Endothelial cell of umbilical vein (primary cell): ENCODE results near the gene SERPINA9. TPM values are rescaled to one million over a fixed set of nuclear protein-coding genes. Genes with fewer than 3 reads are reported as not detected.

Source experiments
- BruUV-seq: library from RNA; stranded (reverse); fragments of 400-500 nt; replicated peaks from 2 replicates; lab custom pipeline; 2021; lab: Mats Ljungman, UMichigan
- CTCF ChIA-PET: fragments of 300-600, 350-600 bp; sonication (Branson Sonifier 250); formaldehyde crosslinking; loops from one replicate; lab custom pipeline; 2021; ENCODE audit warnings: antibody characterized with exemption, inconsistent platforms; lab: Charles Lee
- POLR2A ChIA-PET: fragments of 300-600, 350-600 bp; sonication (Branson Sonifier 250); formaldehyde crosslinking; loops from one replicate; lab custom pipeline; 2021; ENCODE audit warnings: antibody characterized with exemption, inconsistent platforms; lab: Charles Lee
- DNase-seq: peaks from one replicate; pipeline ENCODE4 v3.0.0-alpha.2; 2011; ENCODE audit warnings: low read depth, low spot score
- FAIRE-seq: peaks from 2 replicates; lab custom pipeline; 2011; peaks lifted over from hg19 to GRCh38; lab: Jason Lieb, UNC
- H2AFZ ChIP-seq: 2 replicates; pipeline ENCODE4 v1.6.0; 2012; ENCODE audit warnings: low read depth, low read length, control low read depth, inconsistent platforms
- H3K27ac ChIP-seq: 2 replicates; pipeline ENCODE4 v1.5.1; 2011; ENCODE audit warnings: low read depth, mild to moderate bottlenecking, control low read depth, low read length, moderate library complexity; ENCODE audit not compliant: insufficient read depth
- H3K27me3 ChIP-seq, 2 experiments: 2 replicates each; pipeline versions ENCODE4 v1.6.0 to v1.6.1; 2011; ENCODE audit warnings: low read length in 2 of 2, mixed read lengths in 1 of 2; ENCODE audit not compliant: control insufficient read depth in 2 of 2, insufficient read depth in 2 of 2
- H3K36me3 ChIP-seq, 2 experiments: 2 replicates in 1 of 2; 3 replicates in 1 of 2; pipeline ENCODE4 v1.5.1; 2011; ENCODE audit warnings: low read length in 2 of 2, mild to moderate bottlenecking in 1 of 2, moderate library complexity in 1 of 2; ENCODE audit not compliant: control insufficient read depth in 2 of 2, insufficient read depth in 2 of 2; ENCODE audit errors: extremely low read depth in 1 of 2
- H3K4me1 ChIP-seq: 3 replicates; pipeline ENCODE4 v1.5.1; 2011; ENCODE audit warnings: mild to moderate bottlenecking, low read length; ENCODE audit not compliant: control insufficient read depth, insufficient read depth; ENCODE audit errors: extremely low read depth
- H3K4me2 ChIP-seq: 2 replicates; pipeline ENCODE4 v1.6.1; 2011; ENCODE audit warnings: low read length, control low read depth, mixed read lengths; ENCODE audit not compliant: insufficient read depth
- H3K4me3 ChIP-seq, 3 experiments: fragments of 200-600 bp in 1 of 3; sonication (generic), shearing (Covaris generic) in 1 of 3; replicated peaks in 1 of 3; 2 replicates each; pipeline ENCODE4 v1.5.1; 2011 to 2016; ENCODE audit warnings: control low read depth in 3 of 3, low read length in 3 of 3, mild to moderate bottlenecking in 2 of 3, inconsistent platforms in 1 of 3, low read depth in 1 of 3, moderate library complexity in 1 of 3; ENCODE audit not compliant: insufficient read depth in 1 of 3
- H3K79me2 ChIP-seq: 2 replicates; pipeline ENCODE4 v1.6.0; 2012; ENCODE audit warnings: low read length, inconsistent platforms; ENCODE audit not compliant: control insufficient read depth, insufficient read depth
- H3K9ac ChIP-seq: replicated peaks from 2 replicates; pipeline ENCODE3; 2011; ENCODE audit warnings: low read length, control low read depth; ENCODE audit not compliant: insufficient read depth; ENCODE audit errors: extremely low read depth
- H3K9me1 ChIP-seq: replicated peaks from 3 replicates; pipeline ENCODE4 v1.6.0; 2011; ENCODE audit warnings: mild to moderate bottlenecking, low read length; ENCODE audit not compliant: control insufficient read depth, insufficient read depth; ENCODE audit errors: extremely low read depth
- H3K9me3 ChIP-seq: replicated peaks from 2 replicates; pipeline ENCODE4 v1.5.1; 2012; ENCODE audit warnings: low read length, inconsistent platforms; ENCODE audit not compliant: control insufficient read depth, insufficient read depth
- H4K20me1 ChIP-seq: replicated peaks from 2 replicates; pipeline ENCODE3; 2011; ENCODE audit warnings: mild to moderate bottlenecking, low read length; ENCODE audit not compliant: control insufficient read depth, insufficient read depth; ENCODE audit errors: extremely low read depth
- EZH2 ChIP-seq: IDR thresholded peaks from 2 replicates; pipeline ENCODE4 v1.6.1; 2012; ENCODE audit warnings: borderline replicate concordance, low read depth, mild to moderate bottlenecking, moderate library complexity, low read length, inconsistent platforms; ENCODE audit not compliant: severe bottlenecking
- FOS ChIP-seq: IDR thresholded peaks from 2 replicates; pipeline ENCODE4 v1.6.1; 2011; ENCODE audit warnings: mild to moderate bottlenecking, low read length, moderate library complexity, borderline replicate concordance; ENCODE audit not compliant: insufficient read depth
- GATA2 ChIP-seq: IDR thresholded peaks from 2 replicates; pipeline ENCODE4 v1.7.0; 2011; ENCODE audit warnings: low read depth, mild to moderate bottlenecking, moderate library complexity, mixed read lengths, low read length; ENCODE audit not compliant: insufficient read length, insufficient read depth
- JUN ChIP-seq: IDR thresholded peaks from 2 replicates; pipeline ENCODE4 v1.6.1; 2011; ENCODE audit warnings: borderline replicate concordance, low read depth; ENCODE audit not compliant: insufficient read length, insufficient read depth
- MYC ChIP-seq: IDR thresholded peaks from one replicate; pipeline ENCODE4 v1.6.1; 2011; ENCODE audit warnings: mild to moderate bottlenecking, low read depth, low read length
- POLR2A ChIP-seq: IDR thresholded peaks from 2 replicates; pipeline ENCODE4 v1.6.1; 2012; ENCODE audit warnings: low read depth, mild to moderate bottlenecking, control low read depth, low read length
- POLR2AphosphoS5 ChIP-seq: IDR thresholded peaks from 2 replicates; pipeline ENCODE4 v1.6.1; 2012; ENCODE audit warnings: low read depth, mild to moderate bottlenecking, control low read depth, low read length, moderate library complexity; ENCODE audit not compliant: insufficient read depth
- dilution Hi-C: fragments of 300-500 bp; cut with MboI; formaldehyde crosslinking; loops from one replicate; pipeline ENCODE4 v1.15.0; 2019; ENCODE audit warnings: low sequenced_read_pairs; ENCODE audit not compliant: extremely low pct_ligation_motif_present
- intact Hi-C: fragments of 100-400 bp; cut with micrococcal nuclease; formaldehyde crosslinking; loops from one replicate; pipeline ENCODE4 v1.10.0; 2022
- polyA plus RNA-seq, 4 experiments: library from polyadenylated mRNA; depleted of rRNA in 3 of 4; stranded (reverse) in 3 of 4; unstranded in 1 of 4; fragments of >200 nt; gene quantifications; 2 replicates each; pipeline versions ENCODE4 v1.2.1 to v1.2.3, GENCODE V29; 2011 to 2012; ENCODE audit warnings: missing spikeins in 1 of 4
- total RNA-seq: library from RNA; stranded (reverse); gene quantifications from 2 replicates; pipeline ENCODE4 v1.2.3, GENCODE V29; 2021
- TF ChIP-seq, protein P1 (sequence below): IDR thresholded peaks from 2 replicates; pipeline ENCODE4 v1.6.1; 2011; ENCODE audit not compliant: insufficient read depth, insufficient read length
- TF ChIP-seq, protein P2 (sequence below), 2 donors: IDR thresholded peaks; 1 replicate in 1 of 2; 2 replicates in 1 of 2; pipeline ENCODE4 v1.5.1; 2011; ENCODE audit warnings: low read length in 2 of 2, mild to moderate bottlenecking in 2 of 2, moderate library complexity in 2 of 2, control low read depth in 1 of 2, inconsistent platforms in 1 of 2, low read depth in 1 of 2; ENCODE audit not compliant: insufficient read depth in 1 of 2; ENCODE audit errors: extremely low read depth in 1 of 2

Gene SERPINA9
- total and polyA plus RNA-seq, 2 donors (not counting 3 experiments of a cell fraction or from before 2014, with no cell fraction given): not detected

DNA sequence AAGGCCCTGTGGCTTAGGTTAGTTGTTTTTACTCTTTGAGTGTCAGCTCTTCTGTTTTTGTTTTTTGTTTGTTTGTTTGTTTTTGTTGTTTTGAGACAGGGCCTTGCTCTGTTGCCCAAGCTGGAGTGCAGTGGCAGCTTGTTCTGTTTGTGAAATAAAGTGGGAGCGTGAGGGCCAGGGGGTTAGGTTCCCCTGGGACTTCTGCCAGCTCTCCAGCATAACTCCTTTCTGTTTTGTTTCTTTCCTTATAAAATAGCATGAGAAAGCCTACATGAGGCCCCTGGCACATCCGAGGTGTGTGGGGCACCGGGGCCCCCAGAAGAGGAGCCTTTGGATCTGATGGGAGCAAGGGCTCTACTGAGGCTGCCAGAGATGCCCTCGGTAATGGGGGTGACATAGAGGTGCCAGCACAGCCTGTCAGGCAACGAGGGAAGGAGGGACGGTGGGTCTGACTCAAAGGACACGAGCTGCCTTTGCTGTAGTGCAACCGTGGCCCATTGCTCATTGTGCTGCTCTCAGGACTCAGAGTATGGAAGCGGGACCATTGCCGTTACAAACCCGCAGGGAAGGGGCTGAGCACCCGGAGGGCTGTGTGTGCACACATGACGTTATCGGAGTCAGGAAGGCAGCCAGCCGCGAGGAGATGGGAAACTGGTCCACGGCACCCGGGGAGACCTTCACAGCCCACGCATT is 14.3 kb downstream of the SERPINA9 start:
- no peaks in the 10 kb centered on the region for H3K36me3 ChIP-seq
- no peaks in the 10 kb centered on the region for H3K27me3 ChIP-seq
- DNase-seq: no peak
- no peaks in the 10 kb centered on the region for H3K4me1 ChIP-seq
- CTCF ChIA-PET: no interaction called here
- no peaks in the 10 kb centered on the region for H3K79me2 ChIP-seq
- no peak overlapping the region for H3K4me3 ChIP-seq
- POLR2A ChIA-PET: no interaction called here
- no peak for TF ChIP-seq FOS
- no peak for TF ChIP-seq JUN
- TF ChIP-seq POLR2AphosphoS5: no peak
- no peak for TF ChIP-seq GATA2
- TF ChIP-seq, protein P1, sequence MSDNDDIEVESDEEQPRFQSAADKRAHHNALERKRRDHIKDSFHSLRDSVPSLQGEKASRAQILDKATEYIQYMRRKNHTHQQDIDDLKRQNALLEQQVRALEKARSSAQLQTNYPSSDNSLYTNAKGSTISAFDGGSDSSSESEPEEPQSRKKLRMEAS: no peak
- no peak for TF ChIP-seq POLR2A
- TF ChIP-seq, protein P2, sequence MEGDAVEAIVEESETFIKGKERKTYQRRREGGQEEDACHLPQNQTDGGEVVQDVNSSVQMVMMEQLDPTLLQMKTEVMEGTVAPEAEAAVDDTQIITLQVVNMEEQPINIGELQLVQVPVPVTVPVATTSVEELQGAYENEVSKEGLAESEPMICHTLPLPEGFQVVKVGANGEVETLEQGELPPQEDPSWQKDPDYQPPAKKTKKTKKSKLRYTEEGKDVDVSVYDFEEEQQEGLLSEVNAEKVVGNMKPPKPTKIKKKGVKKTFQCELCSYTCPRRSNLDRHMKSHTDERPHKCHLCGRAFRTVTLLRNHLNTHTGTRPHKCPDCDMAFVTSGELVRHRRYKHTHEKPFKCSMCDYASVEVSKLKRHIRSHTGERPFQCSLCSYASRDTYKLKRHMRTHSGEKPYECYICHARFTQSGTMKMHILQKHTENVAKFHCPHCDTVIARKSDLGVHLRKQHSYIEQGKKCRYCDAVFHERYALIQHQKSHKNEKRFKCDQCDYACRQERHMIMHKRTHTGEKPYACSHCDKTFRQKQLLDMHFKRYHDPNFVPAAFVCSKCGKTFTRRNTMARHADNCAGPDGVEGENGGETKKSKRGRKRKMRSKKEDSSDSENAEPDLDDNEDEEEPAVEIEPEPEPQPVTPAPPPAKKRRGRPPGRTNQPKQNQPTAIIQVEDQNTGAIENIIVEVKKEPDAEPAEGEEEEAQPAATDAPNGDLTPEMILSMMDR (IDR thresholded peaks at IDR 0.05; ENCODE audit: extremely low read depth in 1 of 2, insufficient read depth in 1 of 2, low read depth in 1 of 2, low read length in 2 of 2): no peak
- no peak for TF ChIP-seq EZH2
- TF ChIP-seq MYC: no peak
- no TSS peak for BruUV-seq
- H3K27ac ChIP-seq: no peak overlapping the region
- H3K4me2 ChIP-seq: no peak overlapping the region
- dilution Hi-C loops (no loop called here), intact Hi-C loops (no loop called here)
- H3K9me1 ChIP-seq: no peaks in the 10 kb centered on the region
- H3K9ac ChIP-seq: no peak overlapping the region
- peaks cover 2% of the 10 kb centered on the region for H3K9me3 ChIP-seq
- no peak for FAIRE-seq
- no peaks in the 10 kb centered on the region for H4K20me1 ChIP-seq
- H2AFZ ChIP-seq: no peak overlapping the region
